NT2/D1 (cell line): Measurements from ENCODE around the gene RBPJL.
A peak's percentile ranks its signal among the peaks of the same experiment; 100 is the strongest.

Experiments used
- DNase-seq: peaks from one replicate; pipeline ENCODE4 v3.0.0-alpha.2; 2011; ENCODE audit warnings: low read depth, low spot score
- H3K27me3 ChIP-seq: 2 replicates; pipeline ENCODE4 v1.6.0; 2011; ENCODE audit warnings: mild to moderate bottlenecking; ENCODE audit not compliant: insufficient read length, insufficient read depth
- H3K36me3 ChIP-seq: 2 replicates; pipeline ENCODE4 v1.6.1; 2011; ENCODE audit warnings: mild to moderate bottlenecking, low read length, mixed read lengths; ENCODE audit not compliant: insufficient read depth, insufficient read length
- H3K4me1 ChIP-seq: 2 replicates; pipeline ENCODE4 v1.5.1; 2011; ENCODE audit not compliant: insufficient read depth, insufficient read length
- H3K4me3 ChIP-seq: 2 replicates; pipeline ENCODE4 v1.5.1; 2011; ENCODE audit warnings: low read depth; ENCODE audit not compliant: insufficient read length
- H3K9ac ChIP-seq: 2 replicates; pipeline ENCODE4 v1.6.0; 2011; ENCODE audit warnings: low read depth; ENCODE audit not compliant: insufficient read length
- H3K9me3 ChIP-seq: 2 replicates; pipeline ENCODE4 v1.5.1; 2011; ENCODE audit warnings: mild to moderate bottlenecking, low read length; ENCODE audit not compliant: insufficient read depth
- SUZ12 ChIP-seq: IDR thresholded peaks from 2 replicates; pipeline ENCODE4 v1.6.1; 2011; ENCODE audit not compliant: insufficient read length, insufficient read depth; ENCODE audit errors: extremely low read depth
- YY1 ChIP-seq: IDR thresholded peaks from 2 replicates; pipeline ENCODE4 v1.6.1; 2011; ENCODE audit not compliant: insufficient read length, insufficient read depth
- ZNF274 ChIP-seq: IDR thresholded peaks from 2 replicates; pipeline ENCODE4 v1.6.1; 2011; ENCODE audit warnings: mild to moderate bottlenecking, low read depth, low read length

The RBPJL gene

GRCh38 chr20:45320948-45321595 lies 14.4 kb downstream of the RBPJL start:
- Histone ChIP-seq H3K27me3 (no peaks in the 10 kb centered on the region), H3K4me3 (no peak overlapping the region), H3K9me3 (no peaks in the 10 kb centered on the region), H3K36me3 (peaks cover 17% of the 10 kb centered on the region), H3K9ac (no peak overlapping the region), H3K4me1 (peaks cover 3% of the 10 kb centered on the region)
- TF ChIP-seq ZNF274 (no peak), SUZ12 (no peak), YY1 (no peak)
- no peak for DNase-seq

GRCh38 chr20:45322952-45323383 lies 16.3 kb downstream of the RBPJL start:
- H3K4me3 ChIP-seq: no peak overlapping the region
- H3K27me3 ChIP-seq: no peaks in the 10 kb centered on the region
- H3K36me3 ChIP-seq: peaks cover 36% of the 10 kb centered on the region
- no peak overlapping the region for H3K9ac ChIP-seq
- DNase-seq: no peak
- no peaks in the 10 kb centered on the region for H3K9me3 ChIP-seq
- TF ChIP-seq ZNF274: no peak
- no peak for TF ChIP-seq SUZ12
- TF ChIP-seq YY1: no peak
- H3K4me1 ChIP-seq: peaks cover 3% of the 10 kb centered on the region

DNA sequence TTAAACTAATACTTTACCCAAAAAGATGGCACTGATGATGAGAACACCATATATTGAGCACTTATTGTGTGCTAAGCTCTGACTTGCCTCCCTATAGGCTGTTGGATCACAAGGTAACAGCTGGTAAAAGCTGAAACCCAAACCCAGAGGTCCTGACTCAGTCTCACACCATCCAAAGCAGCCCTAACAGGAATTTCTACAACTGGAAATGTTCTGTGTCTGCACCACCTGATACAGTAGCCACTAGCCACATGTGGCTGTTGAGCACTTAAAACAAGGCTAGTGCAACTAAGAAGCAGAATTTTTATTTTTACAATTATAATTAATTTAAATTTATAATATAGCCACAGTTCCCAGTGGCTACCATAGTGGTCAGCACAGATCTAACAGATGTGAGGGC lies 17.1 kb downstream of the RBPJL start:
- TF ChIP-seq YY1 (no peak), ZNF274 (no peak), SUZ12 (no peak)

GRCh38 chr20:45325371-45325770 lies 18.7 kb downstream of the RBPJL start:
- DNase-seq: no peak
- TF ChIP-seq SUZ12: no peak
- TF ChIP-seq YY1: no peak
- TF ChIP-seq ZNF274: no peak
- Histone ChIP-seq H3K9me3 (no peaks in the 10 kb centered on the region), H3K4me1 (peaks cover 3% of the 10 kb centered on the region), H3K36me3 (peaks cover 60% of the 10 kb centered on the region), H3K27me3 (no peaks in the 10 kb centered on the region), H3K4me3 (no peak overlapping the region), H3K9ac (peak overlapping the region; percentile 5)

More for the DNA sequence above, 17.1 kb downstream of the RBPJL start:
- Histone ChIP-seq H3K9me3 (no peaks in the 10 kb centered on the region), H3K4me3 (no peak overlapping the region), H3K9ac (no peak overlapping the region), H3K4me1 (peaks cover 3% of the 10 kb centered on the region), H3K36me3 (peaks cover 43% of the 10 kb centered on the region), H3K27me3 (no peaks in the 10 kb centered on the region)
- no peak for DNase-seq

GRCh38 chr20:45328451-45328850 lies 21.8 kb downstream of the RBPJL start:
- Histone ChIP-seq H3K4me3 (no peak overlapping the region), H3K9ac (no peak overlapping the region), H3K4me1 (peaks cover 3% of the 10 kb centered on the region), H3K27me3 (no peaks in the 10 kb centered on the region), H3K36me3 (peaks cover 90% of the 10 kb centered on the region), H3K9me3 (no peaks in the 10 kb centered on the region)
- TF ChIP-seq SUZ12 (no peak), ZNF274 (no peak), YY1 (no peak)
- no peak for DNase-seq

DNA sequence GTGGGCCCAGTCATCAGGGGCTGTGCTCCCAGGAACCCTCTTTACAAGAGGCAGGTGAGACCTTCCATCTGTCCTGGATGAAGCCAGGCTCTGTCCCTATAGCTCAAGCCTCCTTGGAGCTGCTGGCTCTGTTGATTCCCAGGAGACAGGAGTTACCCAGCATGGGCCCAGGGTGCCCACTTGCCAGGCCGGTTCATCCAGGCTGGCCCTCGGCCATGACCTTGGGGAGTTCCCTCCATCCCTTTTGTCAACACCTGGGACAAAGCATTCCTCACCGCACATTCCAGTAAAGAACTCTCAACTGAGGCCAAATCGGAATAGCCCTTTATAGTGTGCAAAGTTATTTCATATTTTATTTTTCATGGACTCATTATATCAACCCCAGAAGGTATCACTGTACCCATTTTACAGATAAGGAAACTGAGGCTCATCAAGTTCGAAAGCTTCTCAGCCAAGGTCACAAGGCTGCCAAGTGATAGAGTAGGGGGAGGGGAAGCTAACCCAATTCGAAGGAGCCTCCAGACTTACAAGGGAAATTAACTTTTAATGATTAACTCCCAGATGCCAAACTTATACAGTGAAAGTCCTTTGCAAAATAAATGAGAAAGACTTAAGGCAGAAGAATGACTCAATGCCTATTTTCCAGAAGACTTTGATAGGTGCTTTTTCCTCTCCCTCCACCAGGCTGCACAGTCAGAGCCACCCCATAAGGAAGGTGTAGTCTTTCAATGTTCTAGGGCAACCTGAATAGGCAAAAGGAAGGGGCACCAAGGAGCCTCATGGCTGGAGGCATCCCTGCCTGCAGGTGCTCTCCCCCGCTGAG lies 23.1 kb downstream of the RBPJL start:
- peaks cover 97% of the 10 kb centered on the region for H3K36me3 ChIP-seq
- TF ChIP-seq ZNF274 (no peak), SUZ12 (no peak), YY1 (no peak)
- H3K27me3 ChIP-seq: no peaks in the 10 kb centered on the region
- no peak overlapping the region for H3K4me3 ChIP-seq
- H3K9me3 ChIP-seq: no peaks in the 10 kb centered on the region
- no peak for DNase-seq
- H3K4me1 ChIP-seq: peaks cover 3% of the 10 kb centered on the region
- H3K9ac ChIP-seq: no peak overlapping the region

- no peaks in the 10 kb centered on the region for H3K9me3 ChIP-seq
- H3K4me1 ChIP-seq: no peaks in the 10 kb centered on the region
- H3K4me3 ChIP-seq: no peak overlapping the region
- TF ChIP-seq SUZ12 (no peak), ZNF274 (no peak)
- DNase-seq: no peak
- no peaks in the 10 kb centered on the region for H3K27me3 ChIP-seq
- H3K9ac ChIP-seq: no peak overlapping the region
- peaks cover 97% of the 10 kb centered on the region for H3K36me3 ChIP-seq
Measured at GRCh38 chr20:45330476-45330875, 23.8 kb downstream of the RBPJL start.
